NCI-H1417 (cell line): Measurements from ENCODE around the gene ELF5.

ENCODE experiments used
- DNase-seq, 3 experiments: peaks; one replicate each; lab custom pipeline; 2025; lab: John Stamatoyannopoulos, UW

The ELF5 gene

DNA sequence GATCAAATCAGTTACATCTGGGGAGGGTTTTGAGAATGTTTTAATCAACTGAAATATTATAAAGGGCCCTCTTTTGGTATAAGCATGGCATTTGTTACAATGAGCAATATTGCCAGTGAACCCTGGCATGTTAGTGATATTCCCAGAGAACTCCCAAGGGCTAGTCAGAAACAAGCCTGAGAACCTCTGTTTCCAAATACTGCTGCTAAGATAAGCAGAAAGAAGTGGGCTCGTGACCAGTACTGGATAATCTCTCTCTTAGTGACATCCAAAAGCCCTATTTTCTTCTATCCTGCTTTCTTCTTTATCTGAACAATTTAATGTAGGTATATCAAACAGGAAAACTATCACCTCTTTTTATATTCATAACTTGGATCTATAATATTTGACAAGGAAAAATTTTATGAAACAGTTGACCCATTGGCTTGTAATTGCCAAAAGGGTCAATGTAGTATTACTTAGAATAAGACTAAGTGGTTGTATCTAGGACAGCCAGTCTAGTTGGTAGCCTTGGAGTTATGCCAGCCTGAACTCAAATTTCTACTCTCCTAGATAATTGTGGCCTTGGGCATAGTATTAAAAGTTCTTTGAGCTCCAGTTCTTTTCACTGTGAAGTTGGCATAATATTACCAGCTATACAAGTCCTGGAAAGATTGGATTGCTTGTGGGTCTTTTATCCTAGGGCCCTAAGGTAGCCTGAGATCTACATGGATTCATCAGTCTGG, 59.1 kb downstream of the ELF5 start:
- no peak for DNase-seq

DNA sequence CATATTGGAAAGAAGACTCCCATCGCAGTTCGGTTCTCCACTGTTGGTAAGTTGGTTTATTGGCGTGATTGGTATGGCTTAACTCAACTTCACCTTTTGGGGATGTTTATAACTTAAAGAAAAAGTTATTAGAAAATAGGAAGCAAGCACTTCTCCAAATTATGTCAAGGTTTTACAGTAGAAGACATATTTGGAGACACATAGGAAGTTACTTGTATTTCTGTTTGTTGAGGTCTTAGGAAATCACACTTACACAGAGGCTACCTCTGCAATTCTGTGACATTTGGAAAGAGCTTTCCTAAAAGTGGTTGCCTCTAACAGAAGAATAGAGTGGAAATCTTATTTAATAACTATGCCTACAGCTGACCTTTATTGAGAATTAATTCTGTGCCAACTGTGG, 62.5 kb downstream of the ELF5 start:
- DNase-seq: no peak

DNA sequence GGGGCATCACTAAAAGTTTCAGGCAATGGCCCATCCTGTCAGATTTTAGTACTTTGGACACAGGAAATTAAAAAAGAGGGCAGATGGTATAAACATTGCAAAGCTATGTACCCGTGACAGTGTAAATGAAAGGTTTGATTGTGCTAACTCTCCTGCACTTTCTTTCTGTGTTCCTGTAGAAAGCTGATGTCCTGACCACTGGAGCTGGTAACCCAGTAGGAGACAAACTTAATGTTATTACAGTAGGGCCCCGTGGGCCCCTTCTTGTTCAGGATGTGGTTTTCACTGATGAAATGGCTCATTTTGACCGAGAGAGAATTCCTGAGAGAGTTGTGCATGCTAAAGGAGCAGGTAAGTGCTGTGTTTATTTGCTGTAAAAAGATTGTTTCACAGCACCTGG, 64.6 kb downstream of the ELF5 start:
- no peak for DNase-seq

DNA sequence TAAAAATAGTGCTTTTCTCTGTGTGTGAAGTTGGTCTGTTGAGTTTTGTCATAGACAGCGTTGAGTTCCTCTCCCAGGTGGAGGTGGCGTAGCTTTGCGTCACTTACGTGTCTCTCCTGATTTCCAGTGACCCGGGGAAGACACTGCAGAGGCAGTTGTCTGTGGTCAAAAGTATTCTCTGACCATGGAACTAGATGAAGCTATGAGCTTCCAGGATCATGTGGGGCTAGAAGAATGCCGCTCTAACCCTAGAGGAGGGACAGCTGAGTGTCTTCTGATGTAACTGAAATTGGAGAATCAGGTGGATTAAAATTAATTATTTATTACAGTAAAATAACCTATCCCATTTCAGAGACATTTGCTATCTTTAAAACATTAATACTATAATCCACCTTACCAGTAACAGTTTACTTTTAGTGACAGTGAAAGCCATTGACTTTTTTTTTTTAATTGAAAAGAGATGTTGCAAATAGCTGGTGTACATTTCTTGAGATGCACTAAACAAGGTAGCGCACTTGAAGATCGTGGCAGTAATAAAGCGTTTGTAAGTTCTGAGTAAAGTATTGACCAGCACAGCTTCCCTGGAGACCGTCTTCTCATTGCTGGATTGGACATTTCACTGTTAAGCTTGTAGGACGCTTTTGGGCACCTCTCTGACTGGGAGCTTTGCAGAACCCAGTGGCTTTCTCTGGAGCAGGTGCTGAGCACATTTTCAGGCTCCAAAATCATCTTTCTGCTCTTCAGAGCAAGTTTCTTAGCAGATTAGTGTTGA, 65.2 kb downstream of the ELF5 start:
- no peak for DNase-seq

DNA sequence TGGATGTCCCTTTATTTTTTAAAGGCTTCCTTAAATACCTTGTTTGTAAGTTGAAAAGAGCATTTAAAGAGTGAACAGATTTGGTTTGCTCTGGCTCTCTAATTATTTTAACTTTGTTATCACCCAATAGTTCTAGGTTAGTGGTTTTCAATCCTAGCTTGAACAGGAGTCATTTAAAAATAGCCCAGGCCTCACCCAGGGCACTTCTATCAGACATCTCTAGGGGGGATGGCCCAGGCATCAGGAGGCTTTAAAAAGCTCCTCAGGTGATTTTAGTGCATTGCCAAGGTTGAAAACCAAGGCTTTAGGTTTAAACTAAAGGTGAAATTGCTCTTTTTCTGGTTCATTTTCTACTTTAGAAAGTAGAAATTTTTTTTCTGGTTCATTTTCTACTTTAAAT, 66.5 kb downstream of the ELF5 start:
- no peak for DNase-seq

DNA sequence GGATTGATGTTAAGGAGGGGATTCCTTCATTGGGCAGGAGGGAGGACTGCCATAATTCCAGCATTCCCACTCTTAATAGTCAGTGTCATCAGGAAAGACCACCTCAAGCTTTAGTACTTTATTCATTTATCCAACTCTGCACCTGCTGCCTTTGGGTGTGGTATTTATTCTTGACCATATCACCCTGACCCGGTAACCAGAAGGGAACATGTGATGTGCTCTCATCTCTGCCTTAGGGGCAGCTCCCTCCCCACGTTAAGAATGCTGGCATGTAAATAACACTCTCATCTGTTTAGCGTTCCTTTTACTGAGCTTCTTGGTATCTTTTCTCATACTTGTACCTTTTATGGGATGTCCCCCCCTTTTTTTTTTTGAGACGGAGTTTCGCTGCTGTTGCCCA, 67.2 kb downstream of the ELF5 start:
- DNase-seq: no peak

DNA sequence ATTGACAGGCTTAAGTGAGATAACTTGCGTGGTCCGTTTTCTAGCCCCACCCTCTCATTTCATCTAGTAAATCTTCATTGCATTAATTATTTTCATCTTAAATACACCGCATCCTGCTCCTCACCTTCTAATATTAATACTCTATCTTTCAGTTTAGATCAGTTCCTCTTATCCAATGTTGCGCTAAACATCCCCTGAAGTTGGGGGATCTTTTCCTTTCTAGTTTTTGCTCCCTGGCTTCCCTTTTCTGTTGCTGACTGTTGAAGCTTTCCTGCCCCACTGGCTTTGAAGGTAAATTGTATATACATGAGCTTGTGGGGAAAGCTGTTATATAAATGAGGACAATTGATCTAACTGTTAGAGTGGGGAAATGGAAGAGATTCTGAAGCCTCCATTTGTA, 67.6 kb downstream of the ELF5 start:
- DNase-seq: no peak

DNA sequence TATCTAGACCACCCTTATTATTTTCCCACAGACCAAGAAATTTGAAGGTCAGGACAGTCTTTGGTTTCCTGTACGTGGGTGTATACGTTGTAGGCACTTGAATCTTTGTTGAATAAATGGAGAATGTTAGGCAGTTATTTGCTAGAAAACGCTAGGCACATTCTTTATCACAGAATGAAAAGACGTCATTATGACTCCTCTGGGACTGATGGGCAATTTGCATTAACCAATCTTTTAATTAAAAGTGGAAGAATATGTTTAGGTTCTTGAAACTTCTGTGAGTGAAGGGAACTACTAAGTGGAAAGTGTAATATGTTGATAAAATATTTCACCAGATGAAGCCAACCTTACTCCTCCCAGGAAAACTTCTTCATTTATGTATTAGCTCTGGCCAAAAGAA, 69.2 kb downstream of the ELF5 start:
- no peak for DNase-seq

DNA sequence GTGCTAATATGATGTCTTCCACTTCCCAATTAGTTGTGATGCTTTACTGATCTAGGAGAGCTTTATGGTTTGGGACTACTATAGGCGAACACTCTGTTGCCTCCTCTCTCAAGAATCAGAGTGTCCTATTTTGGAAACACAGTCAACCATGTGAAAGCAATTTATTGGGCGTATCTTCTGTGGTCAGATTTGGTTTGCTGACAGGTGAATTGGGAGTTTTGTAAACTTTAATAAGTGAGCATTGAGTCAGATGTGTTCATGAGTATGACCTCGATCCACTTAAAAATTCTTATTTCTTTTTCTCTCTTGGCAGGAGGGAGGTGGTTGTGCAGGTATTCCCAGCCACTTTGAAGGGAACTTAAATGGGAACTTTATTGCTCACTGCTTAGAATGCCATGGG, 70.5 kb downstream of the ELF5 start:
- DNase-seq: no peak

DNA sequence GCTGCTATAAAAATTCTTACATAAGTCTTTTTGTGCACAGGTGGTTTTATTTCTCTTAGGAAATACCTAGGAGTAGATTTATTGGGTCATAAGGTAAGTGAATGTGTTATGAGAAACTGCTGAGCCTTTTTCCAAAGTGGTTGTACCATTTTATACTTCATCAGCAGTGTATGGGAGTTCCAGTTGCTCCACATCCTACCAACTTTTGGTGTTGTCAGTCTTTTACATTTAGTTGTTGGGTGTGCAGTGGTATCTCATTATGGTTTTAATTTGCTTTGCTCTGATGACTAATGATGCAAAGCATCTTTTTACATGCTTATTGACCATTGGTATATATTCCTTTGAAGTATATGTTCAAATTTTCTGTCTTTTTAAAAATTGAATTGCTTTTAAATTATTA, 71.8 kb downstream of the ELF5 start:
- DNase-seq: no peak

DNA sequence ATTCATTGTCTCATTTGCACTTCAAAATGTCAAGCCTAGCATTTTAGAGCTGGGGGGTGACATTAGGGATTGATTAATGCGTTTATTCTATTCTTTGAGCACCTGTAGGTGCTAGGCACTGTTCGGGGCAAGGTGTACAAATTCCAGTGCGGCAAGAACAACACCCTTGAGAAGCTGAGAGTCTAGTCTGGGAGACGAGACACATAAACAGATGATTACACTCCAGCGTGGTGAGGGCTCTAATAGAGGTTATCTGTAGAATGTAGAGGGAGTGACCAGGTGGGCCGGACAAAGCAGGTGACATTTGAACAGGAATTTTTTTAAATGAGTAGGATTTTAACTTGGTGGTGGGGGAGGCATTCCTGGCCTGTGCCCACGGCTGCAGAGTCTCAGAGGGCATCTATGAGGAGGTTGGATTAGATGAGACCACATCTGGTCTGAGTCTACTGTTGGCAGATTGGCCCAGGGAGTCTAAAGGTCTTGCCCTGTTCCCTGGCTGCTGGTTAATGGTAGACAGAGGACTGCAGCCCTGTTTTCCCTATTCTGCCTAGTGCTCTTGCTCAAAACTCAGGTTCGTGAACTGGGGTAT, 73.9 kb downstream of the ELF5 start:
- DNase-seq: peak in 2 of 3 experiments; percentile 32 to 56

DNA sequence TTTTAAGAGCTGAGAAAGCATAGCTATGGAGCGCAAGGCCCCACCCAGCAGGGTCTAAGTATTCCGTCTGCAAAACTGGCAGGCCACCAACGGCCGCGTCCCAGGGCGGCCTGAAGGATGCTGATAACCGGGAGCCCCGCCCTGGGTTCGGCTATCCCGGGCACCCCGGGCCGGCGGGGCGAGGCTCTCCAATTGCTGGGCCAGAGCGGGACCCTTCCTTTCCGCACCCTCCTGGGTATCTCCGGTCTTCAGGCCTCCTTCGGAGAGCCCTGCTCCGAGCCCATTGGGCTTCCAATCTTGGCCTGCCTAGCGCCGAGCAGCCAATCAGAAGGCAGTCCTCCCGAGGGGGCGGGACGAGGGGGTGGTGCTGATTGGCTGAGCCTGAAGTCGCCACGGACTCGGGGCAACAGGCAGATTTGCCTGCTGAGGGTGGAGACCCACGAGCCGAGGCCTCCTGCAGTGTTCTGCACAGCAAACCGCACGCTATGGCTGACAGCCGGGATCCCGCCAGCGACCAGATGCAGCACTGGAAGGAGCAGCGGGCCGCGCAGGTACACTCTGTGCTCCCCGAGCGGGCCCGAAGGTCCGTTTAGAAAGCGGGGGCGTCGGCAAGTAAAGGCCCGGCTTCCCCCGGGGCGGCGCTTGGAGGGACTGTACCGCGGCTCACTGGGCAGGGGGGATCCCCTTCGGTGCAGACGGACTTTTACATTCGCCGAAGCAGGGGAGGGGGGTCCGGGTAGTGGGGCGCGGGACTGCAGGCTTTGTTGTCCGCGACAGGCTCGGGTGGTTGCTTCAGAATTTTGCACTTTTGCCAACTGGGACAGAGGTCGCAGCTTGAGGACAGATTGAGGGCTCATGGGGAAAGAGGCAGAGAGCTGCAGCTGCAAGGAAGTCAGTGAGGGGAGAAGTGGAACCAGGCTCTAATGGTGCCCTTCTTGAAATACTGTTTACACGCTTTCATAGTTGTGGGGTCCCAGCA, 74.8 kb downstream of the ELF5 start, which contains the start of gene CAT:
TSS of gene CAT (plus strand) at position 406 of the 979 bp plus-strand sequence. CDS start at position 486, 80 bp downstream.
- DNase-seq: peak; percentile 86 to 97 (median 95)

DNA sequence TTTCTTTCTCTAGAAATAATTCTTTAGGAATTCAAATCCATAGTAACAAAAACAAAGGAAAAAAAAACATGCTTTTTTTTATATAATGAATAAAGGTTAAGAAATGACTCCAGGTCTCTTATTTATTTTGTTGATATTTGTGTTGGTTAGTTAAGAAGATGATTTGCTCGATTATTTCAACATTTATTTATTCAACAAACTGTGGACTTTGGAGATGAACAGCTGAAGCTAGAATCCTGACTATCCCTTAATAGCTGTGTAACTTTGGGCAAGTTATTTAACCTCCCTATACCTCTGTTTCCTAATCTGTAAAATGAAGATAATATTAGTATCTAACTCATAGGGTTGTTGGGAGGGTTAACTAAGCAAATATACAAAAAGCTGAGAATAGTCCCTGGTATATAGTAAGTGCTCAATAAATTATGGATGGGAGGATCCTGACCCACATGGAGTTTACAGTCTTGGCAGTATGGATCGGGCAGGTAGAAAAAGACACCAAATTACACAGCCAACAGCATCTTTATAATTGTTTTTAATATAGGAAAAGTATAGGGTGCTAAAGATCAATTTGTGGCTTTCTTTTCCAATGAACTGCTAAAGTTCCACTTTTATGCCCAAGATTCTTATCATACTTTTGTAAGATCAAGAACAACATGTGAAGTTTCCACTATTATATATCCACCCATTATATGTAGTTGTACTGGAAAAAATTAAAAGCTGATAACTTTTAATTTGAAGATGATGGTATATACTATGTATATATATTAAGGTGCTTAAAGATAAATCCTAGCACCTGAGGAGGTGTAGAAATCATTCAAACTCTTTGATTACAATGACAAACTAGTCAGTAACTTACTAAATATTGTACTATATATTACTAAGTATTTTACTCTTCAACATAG, 76.1 kb downstream of the ELF5 start:
- no peak for DNase-seq

DNA sequence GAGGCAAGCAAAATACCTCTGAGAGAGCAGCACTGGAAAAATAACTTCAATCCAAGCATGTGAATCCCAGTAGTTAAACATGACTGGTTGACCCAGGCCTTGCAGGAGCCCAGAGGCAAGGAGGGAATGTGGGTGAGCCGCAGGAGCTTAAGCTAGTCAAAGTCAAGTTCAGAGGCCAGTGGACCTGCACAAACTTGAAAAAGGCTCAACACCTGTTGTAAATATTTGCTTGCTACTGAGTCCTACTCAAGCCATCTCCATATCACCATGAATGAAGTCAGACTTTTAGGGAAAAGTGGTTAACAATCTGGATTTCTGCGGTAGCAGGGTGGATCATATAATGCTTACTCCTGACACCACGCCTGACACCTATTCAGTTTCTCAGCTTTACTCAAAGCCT, 79.7 kb downstream of the ELF5 start:
- no peak for DNase-seq

DNA sequence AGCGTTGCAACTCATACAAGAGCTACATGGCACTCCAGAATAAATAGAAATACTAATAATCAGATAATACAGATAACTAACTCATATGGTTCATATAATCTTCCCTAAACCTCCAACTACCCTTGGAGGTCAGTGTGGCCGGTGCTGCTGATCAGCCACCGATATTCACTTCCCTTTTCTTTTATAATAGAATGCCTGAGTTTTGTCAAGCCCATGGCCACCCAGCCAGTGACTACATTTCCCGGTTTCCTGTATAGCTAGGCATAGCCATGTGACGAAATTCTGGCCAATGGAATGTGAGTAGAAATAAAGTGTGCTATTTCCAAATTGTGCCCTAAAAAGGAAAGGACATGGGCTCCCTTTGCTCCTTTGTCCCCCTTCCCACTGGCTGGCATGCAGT, 80.8 kb downstream of the ELF5 start:
- no peak for DNase-seq

DNA sequence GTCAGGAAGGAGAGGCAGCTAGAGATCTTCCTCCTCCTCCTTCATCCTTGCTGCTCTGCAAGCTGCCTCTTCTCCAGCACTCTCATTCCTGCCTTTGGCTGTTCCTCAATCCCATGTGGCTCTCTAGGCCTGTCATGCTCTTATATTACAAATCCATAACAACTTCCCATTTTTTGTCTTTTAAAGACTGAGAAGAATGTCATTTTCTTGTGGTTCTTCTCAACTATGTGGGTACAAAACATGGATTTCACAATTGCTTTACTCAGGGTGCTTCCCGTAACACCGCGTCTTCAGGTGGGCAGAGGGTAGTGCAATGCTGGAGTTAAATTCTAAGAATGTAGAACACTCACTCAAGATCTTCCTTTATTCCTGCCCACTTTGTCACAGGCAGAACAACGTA, 81.6 kb downstream of the ELF5 start:
- DNase-seq: no peak
